MM.1S (cell line): Measurements from ENCODE around the gene IGF2.
A peak's percentile ranks its signal among the peaks of the same experiment; 100 is the strongest.

ENCODE experiments used
- DNase-seq: peaks from one replicate; pipeline ENCODE4 v3.0.0-alpha.2; 2015
- H2AFZ ChIP-seq: fragments of 300-600 bp; sonication (generic); 2 replicates; pipeline ENCODE4 v1.6.0; 2016; ENCODE audit warnings: antibody characterized with exemption, low read length
- H3F3A ChIP-seq: fragments of 300-600 bp; sonication (generic); 2 replicates; pipeline ENCODE4 v1.6.1; 2016; ENCODE audit warnings: mild to moderate bottlenecking, antibody characterized with exemption, low read length, moderate library complexity, mixed read lengths; ENCODE audit not compliant: insufficient read depth
- H3K27ac ChIP-seq: fragments of 300-600 bp; sonication (generic); 2 replicates; pipeline ENCODE4 v1.5.1; 2016; ENCODE audit warnings: mild to moderate bottlenecking, low read length
- H3K27me3 ChIP-seq: fragments of 300-600 bp; sonication (generic); replicated peaks from 2 replicates; pipeline ENCODE4 v1.6.0; 2016; ENCODE audit warnings: low read length; ENCODE audit not compliant: insufficient read depth
- H3K36me3 ChIP-seq: fragments of 300-600 bp; sonication (generic); replicated peaks from 2 replicates; pipeline ENCODE4 v1.6.1; 2016; ENCODE audit warnings: mild to moderate bottlenecking, low read length, mixed read lengths; ENCODE audit not compliant: insufficient read depth
- H3K4me1 ChIP-seq: fragments of 300-600 bp; sonication (generic); 2 replicates; pipeline ENCODE4 v1.6.1; 2016; ENCODE audit warnings: low read length, mixed read lengths
- H3K4me2 ChIP-seq: fragments of 300-600 bp; sonication (generic); 2 replicates; pipeline ENCODE4 v1.6.0; 2016; ENCODE audit warnings: low read depth, low read length
- H3K4me3 ChIP-seq: fragments of 300-600 bp; sonication (generic); 2 replicates; pipeline ENCODE4 v1.5.1; 2016; ENCODE audit warnings: low read length, mixed read lengths
- H3K79me2 ChIP-seq: fragments of 300-600 bp; sonication (generic); 2 replicates; pipeline ENCODE4 v1.6.1; 2016; ENCODE audit warnings: mixed run types, low read length, mixed read lengths
- H3K9ac ChIP-seq: fragments of 300-600 bp; sonication (generic); 2 replicates; pipeline ENCODE4 v1.6.1; 2016; ENCODE audit warnings: low read length, mixed read lengths
- H3K9me2 ChIP-seq: fragments of 300-600 bp; sonication (generic); replicated peaks from 2 replicates; pipeline ENCODE4 v1.6.1; 2016; ENCODE audit warnings: mild to moderate bottlenecking, low read length, mixed read lengths; ENCODE audit not compliant: insufficient read depth
- H3K9me3 ChIP-seq: fragments of 300-600 bp; sonication (generic); replicated peaks from 2 replicates; pipeline ENCODE4 v1.6.1; 2016; ENCODE audit warnings: mild to moderate bottlenecking, low read length, mixed read lengths; ENCODE audit not compliant: insufficient read depth
- H4K20me1 ChIP-seq: fragments of 300-600 bp; sonication (generic); 2 replicates; pipeline ENCODE4 v1.6.1; 2016; ENCODE audit warnings: mild to moderate bottlenecking, low read length, moderate library complexity, mixed read lengths; ENCODE audit not compliant: insufficient read depth
- EZH2 ChIP-seq: fragments of 300-600 bp; sonication (generic); optimal IDR thresholded peaks from 2 replicates; pipeline ENCODE3; 2017; ENCODE audit warnings: low read depth, mild to moderate bottlenecking, antibody characterized with exemption, low read length, mixed read lengths
- EZH2phosphoT487 ChIP-seq: fragments of 300-600 bp; sonication (generic); IDR thresholded peaks from 2 replicates; pipeline ENCODE4 v1.6.1; 2018; ENCODE audit warnings: antibody characterized with exemption, low read length
- TF ChIP-seq, protein P1 (sequence below): fragments of 300-600 bp; sonication (generic); IDR thresholded peaks from 2 replicates; pipeline ENCODE4 v1.5.1; 2016; ENCODE audit warnings: antibody characterized with exemption, low read length, mixed read lengths

IGF2 gene

DNA sequence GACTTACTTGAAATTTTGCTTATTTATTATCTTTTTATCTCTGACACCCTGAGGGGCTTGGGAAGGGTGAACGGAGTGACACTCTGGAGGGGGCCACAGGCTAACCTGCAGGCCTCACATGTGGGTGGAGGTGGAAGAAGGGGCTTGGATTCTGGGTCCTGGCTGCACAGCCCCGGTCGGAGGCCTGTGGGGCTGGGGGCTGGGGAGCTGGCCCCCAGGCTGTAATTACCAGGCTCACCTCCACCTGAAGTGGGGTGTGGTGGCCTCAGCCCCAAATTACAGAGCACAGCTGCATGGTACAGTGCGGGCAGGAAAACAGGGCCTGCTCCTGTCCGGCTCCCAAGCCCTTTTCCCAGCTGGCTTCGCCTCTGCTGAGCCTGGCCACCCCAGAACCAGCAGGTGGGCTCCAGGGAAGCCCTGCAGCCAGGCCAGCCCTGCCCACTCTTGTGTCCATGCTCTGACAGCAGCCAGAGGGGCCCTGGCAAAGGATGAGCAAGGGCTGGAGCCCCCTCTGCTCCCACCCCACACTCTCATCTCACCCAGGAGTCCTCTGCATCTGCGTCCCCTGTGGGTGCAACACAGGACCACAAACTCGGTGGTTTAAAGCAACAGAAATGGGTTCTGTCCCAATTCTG is 48.0 kb downstream of the IGF2 start:
- no peaks in the 10 kb centered on the region for H3K36me3 ChIP-seq

DNA sequence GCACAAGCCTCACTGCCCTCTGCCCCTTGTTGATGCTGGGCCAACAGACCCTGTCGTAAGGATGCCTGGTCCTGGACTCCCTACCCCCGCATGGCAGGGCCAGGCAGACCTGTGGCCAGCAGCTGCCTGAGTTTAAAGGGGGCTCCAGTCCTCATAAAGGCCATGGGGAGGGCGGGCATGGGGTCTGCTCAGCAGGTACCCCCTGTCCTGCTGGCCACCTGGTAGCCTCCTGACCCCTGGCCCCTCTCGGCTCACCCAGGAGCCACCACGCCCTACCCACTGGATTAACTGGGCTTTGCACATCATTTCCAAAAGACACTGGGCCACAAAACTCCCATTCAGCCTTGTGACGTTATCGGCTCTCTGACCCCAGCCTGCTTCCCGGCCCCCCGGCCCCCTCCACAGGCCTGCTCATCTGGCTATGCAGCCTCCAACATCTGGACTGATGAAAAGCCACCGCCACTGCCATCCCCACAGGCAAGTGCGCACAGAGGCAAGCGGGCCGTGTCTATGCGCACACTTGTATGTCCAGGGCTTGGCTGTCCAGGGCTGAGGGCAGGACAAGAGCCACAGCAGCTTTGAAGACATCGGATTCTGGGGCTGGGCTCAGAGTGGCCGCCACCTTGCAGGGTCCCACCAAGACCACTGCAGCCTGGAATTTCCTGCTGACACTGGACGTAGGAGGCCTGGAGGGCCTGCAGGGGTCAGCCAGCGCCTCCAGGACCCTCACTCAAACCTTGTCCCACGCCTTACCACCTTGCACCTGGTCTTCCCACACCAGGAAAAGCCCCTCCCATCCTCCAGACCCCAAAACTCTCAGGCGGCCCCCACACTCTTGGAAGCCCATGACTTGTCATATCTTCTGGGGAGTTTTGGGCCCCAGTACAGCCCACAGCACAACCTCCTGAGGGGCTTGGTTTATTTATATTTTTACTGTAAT is 48.7 kb downstream of the IGF2 start:
- H3K27ac ChIP-seq: no peak overlapping the region
- no peaks in the 10 kb centered on the region for H4K20me1 ChIP-seq
- H3F3A ChIP-seq: no peaks in the 10 kb centered on the region
- TF ChIP-seq EZH2: no peak
- H3K9me3 ChIP-seq: no peaks in the 10 kb centered on the region
- no peak overlapping the region for H3K9ac ChIP-seq
- H3K4me3 ChIP-seq: no peak overlapping the region
- H3K79me2 ChIP-seq: no peaks in the 10 kb centered on the region
- H3K36me3 ChIP-seq: no peaks in the 10 kb centered on the region
- no peak overlapping the region for H3K4me2 ChIP-seq
- no peaks in the 10 kb centered on the region for H3K4me1 ChIP-seq
- peaks cover 95% of the 10 kb centered on the region for H3K27me3 ChIP-seq
- no peaks in the 10 kb centered on the region for H3K9me2 ChIP-seq
- H2AFZ ChIP-seq: no peak overlapping the region
- no peak for DNase-seq

More for the DNA sequence above, 48.0 kb downstream of the IGF2 start:
- no peaks in the 10 kb centered on the region for H3K9me2 ChIP-seq
- H3K4me3 ChIP-seq: no peak overlapping the region
- no peaks in the 10 kb centered on the region for H4K20me1 ChIP-seq
- no peaks in the 10 kb centered on the region for H3K9me3 ChIP-seq
- H2AFZ ChIP-seq: no peak overlapping the region
- H3F3A ChIP-seq: no peaks in the 10 kb centered on the region
- H3K9ac ChIP-seq: no peak overlapping the region
- no peak overlapping the region for H3K27ac ChIP-seq
- H3K4me2 ChIP-seq: no peak overlapping the region
- no peaks in the 10 kb centered on the region for H3K79me2 ChIP-seq
- H3K27me3 ChIP-seq: peaks cover 95% of the 10 kb centered on the region
- H3K4me1 ChIP-seq: no peaks in the 10 kb centered on the region
- TF ChIP-seq, protein P1, sequence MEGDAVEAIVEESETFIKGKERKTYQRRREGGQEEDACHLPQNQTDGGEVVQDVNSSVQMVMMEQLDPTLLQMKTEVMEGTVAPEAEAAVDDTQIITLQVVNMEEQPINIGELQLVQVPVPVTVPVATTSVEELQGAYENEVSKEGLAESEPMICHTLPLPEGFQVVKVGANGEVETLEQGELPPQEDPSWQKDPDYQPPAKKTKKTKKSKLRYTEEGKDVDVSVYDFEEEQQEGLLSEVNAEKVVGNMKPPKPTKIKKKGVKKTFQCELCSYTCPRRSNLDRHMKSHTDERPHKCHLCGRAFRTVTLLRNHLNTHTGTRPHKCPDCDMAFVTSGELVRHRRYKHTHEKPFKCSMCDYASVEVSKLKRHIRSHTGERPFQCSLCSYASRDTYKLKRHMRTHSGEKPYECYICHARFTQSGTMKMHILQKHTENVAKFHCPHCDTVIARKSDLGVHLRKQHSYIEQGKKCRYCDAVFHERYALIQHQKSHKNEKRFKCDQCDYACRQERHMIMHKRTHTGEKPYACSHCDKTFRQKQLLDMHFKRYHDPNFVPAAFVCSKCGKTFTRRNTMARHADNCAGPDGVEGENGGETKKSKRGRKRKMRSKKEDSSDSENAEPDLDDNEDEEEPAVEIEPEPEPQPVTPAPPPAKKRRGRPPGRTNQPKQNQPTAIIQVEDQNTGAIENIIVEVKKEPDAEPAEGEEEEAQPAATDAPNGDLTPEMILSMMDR: no peak
- no peak for TF ChIP-seq EZH2
- no peak for TF ChIP-seq EZH2phosphoT487
- DNase-seq: no peak

DNA sequence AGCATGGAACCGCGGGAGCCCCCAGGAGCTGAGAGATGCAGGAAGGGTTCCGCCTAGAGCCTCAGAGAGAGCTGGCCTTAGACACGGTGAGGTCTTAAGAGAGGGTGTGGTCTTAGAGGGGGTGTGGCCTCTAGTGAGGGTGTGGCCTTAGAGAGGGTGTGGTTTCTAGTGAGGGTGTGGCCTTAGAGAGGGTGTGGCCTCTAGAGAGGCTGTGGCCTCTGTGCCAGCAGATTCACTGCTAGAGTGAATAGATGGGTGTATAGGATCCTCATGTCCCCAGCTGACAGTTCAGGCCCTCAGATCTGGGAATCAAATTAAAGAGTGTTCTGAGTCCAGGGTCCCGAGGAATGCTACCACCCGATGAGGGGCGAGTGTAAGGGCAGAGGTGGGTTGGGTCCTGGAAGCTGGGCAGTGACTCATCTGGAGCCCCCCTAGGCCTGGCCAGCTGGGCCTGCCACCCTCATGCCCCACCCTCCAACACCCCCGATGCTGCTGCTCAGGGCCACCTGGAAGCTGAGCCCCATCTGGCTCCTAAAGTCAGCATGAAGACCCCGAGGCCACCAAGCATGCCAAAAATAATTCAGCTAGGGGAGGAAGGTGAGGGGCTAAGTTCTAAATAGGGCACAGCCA is 49.5 kb downstream of the IGF2 start:
- no peaks in the 10 kb centered on the region for H3K9me3 ChIP-seq
- H3K4me3 ChIP-seq: no peak overlapping the region
- H4K20me1 ChIP-seq: no peaks in the 10 kb centered on the region
- H2AFZ ChIP-seq: no peak overlapping the region
- H3F3A ChIP-seq: no peaks in the 10 kb centered on the region
- H3K27ac ChIP-seq: no peak overlapping the region
- H3K9ac ChIP-seq: no peak overlapping the region
- no peaks in the 10 kb centered on the region for H3K36me3 ChIP-seq
- no peaks in the 10 kb centered on the region for H3K4me1 ChIP-seq
- no peak overlapping the region for H3K4me2 ChIP-seq
- DNase-seq: peak; percentile 10
- H3K9me2 ChIP-seq: no peaks in the 10 kb centered on the region
- H3K27me3 ChIP-seq: peaks cover 95% of the 10 kb centered on the region
- no peaks in the 10 kb centered on the region for H3K79me2 ChIP-seq
- TF ChIP-seq EZH2 (no peak), EZH2phosphoT487 (no peak)
- TF ChIP-seq, protein P1: no peak
